G401.6 (cell line): ENCODE measurements around the gene FAM81B.

Source experiments
- FAIRE-seq: peaks from 2 replicates; lab custom pipeline; 2012; peaks lifted over from hg19 to GRCh38; lab: Jason Lieb, UNC

Gene FAM81B

GRCh38 chr5:95484421-95484820, 93.3 kb downstream of the FAM81B start:
- FAIRE-seq, result no peak

- no peak for FAIRE-seq
These were observed 95.0 kb downstream of the FAM81B start for GRCh38 chr5:95486191-95486590.

- no peak for FAIRE-seq
These were observed 96.7 kb downstream of the FAM81B start for GRCh38 chr5:95487880-95488279.
